ENCODE results near the gene SND1. TPM values are rescaled to one million over a fixed set of nuclear protein-coding genes. Genes with fewer than 3 reads are reported as not detected.

The SND1 gene
- total and polyA plus RNA-seq, 2 donors (not counting 3 experiments of a cell fraction or from before 2014, with no cell fraction given) = 116 to 249 TPM

DNA sequence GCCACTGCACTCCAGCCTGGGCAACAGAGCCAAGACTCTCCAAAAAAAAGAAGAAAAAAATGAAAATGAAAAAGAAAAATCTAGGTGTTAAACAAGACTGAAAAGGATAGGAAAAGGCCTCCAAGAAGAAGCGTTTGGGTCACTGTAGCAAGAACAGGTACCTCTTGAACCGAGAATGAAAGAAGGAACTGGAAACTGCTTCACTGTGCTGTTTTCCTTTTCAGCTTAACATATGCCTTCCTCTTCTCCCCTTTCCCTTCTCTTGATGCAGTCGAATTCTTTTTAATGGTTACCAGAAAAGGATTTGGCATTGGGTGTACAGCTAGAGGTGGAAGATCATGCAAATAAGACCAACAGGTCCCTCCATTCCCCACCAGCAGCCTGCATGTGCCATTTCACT, 351.2 kb downstream of the SND1 start:
- BruUV-seq (replicated peaks) = no TSS peak
- Histone ChIP-seq H3K4me2 (ENCODE audit: insufficient read depth, low read length) (no peak overlapping the region), H4K20me1 (replicated peaks; ENCODE audit: control insufficient read depth, extremely low read depth, insufficient read depth, low read length) (no peaks in the 10 kb centered on the region), H2AFZ (ENCODE audit: low read depth, low read length) (no peak overlapping the region), H3K27ac (ENCODE audit: insufficient read depth, low read depth, low read length) (no peak overlapping the region), H3K4me1 (ENCODE audit: control insufficient read depth, extremely low read depth, insufficient read depth, low read length) (no peaks in the 10 kb centered on the region), H3K9me3 (replicated peaks; ENCODE audit: control insufficient read depth, insufficient read depth, low read length) (no peaks in the 10 kb centered on the region), H3K9ac (replicated peaks; ENCODE audit: extremely low read depth, insufficient read depth, low read length) (no peak overlapping the region), H3K27me3 (ENCODE audit: control insufficient read depth in 2 of 2, insufficient read depth in 2 of 2, low read length in 2 of 2) (no peaks in the 10 kb centered on the region), H3K79me2 (ENCODE audit: control insufficient read depth, insufficient read depth, low read length) (no peaks in the 10 kb centered on the region), H3K4me3 (replicated peaks in 1 of 3; ENCODE audit: insufficient read depth in 1 of 3, low read depth in 1 of 3, low read length in 3 of 3) (no peak overlapping the region), H3K9me1 (replicated peaks; ENCODE audit: control insufficient read depth, extremely low read depth, insufficient read depth, low read length) (no peaks in the 10 kb centered on the region), H3K36me3 (ENCODE audit: control insufficient read depth in 2 of 2, extremely low read depth in 1 of 2, insufficient read depth in 2 of 2, low read length in 2 of 2) (peaks cover 2% of the 10 kb centered on the region in 2 experiments)
- CTCF ChIA-PET = no interaction called here
- dilution Hi-C loops (cut with MboI; ENCODE audit: extremely low pct_ligation_motif_present, low sequenced_read_pairs) = no loop called here
- POLR2A ChIA-PET = no interaction called here
- intact Hi-C loops (cut with micrococcal nuclease) = no loop called here
- no peak for FAIRE-seq
- no peak for DNase-seq (ENCODE audit: low read depth, low spot score)
- TF ChIP-seq FOS (IDR thresholded peaks at IDR 0.05; ENCODE audit: borderline replicate concordance, insufficient read depth, low read length) = no peak

DNA sequence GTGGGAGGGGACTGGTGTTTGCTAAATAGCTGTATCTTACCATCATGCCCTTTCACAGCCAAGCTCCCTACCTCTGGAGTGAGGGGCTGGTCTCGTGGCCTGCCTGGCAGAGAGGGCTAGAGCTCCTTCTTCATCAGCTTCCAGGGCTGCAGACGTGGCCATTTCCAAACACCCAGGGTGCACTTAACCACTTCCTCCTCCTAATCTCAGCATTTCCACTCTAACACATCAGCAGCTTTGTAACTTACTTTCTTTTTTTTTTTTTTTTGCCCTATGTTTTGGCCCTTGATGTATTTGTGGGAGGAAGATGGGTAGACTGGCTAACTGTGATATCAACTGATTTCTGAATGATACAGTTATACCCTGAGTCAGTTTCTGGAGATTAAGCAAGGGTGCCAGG, 351.8 kb downstream of the SND1 start:
- BruUV-seq (replicated peaks) = no TSS peak
- Histone ChIP-seq H3K4me3 (replicated peaks in 1 of 3; ENCODE audit: insufficient read depth in 1 of 3, low read depth in 1 of 3, low read length in 3 of 3) (no peak overlapping the region), H4K20me1 (replicated peaks; ENCODE audit: control insufficient read depth, extremely low read depth, insufficient read depth, low read length) (no peaks in the 10 kb centered on the region), H3K4me2 (ENCODE audit: insufficient read depth, low read length) (no peak overlapping the region), H3K79me2 (ENCODE audit: control insufficient read depth, insufficient read depth, low read length) (no peaks in the 10 kb centered on the region), H3K27ac (ENCODE audit: insufficient read depth, low read depth, low read length) (no peak overlapping the region), H3K4me1 (ENCODE audit: control insufficient read depth, extremely low read depth, insufficient read depth, low read length) (no peaks in the 10 kb centered on the region), H3K27me3 (ENCODE audit: control insufficient read depth in 2 of 2, insufficient read depth in 2 of 2, low read length in 2 of 2) (no peaks in the 10 kb centered on the region), H3K36me3 (ENCODE audit: control insufficient read depth in 2 of 2, extremely low read depth in 1 of 2, insufficient read depth in 2 of 2, low read length in 2 of 2) (peaks cover 2% of the 10 kb centered on the region in 2 experiments), H3K9ac (replicated peaks; ENCODE audit: extremely low read depth, insufficient read depth, low read length) (no peak overlapping the region), H3K9me1 (replicated peaks; ENCODE audit: control insufficient read depth, extremely low read depth, insufficient read depth, low read length) (no peaks in the 10 kb centered on the region), H2AFZ (ENCODE audit: low read depth, low read length) (no peak overlapping the region), H3K9me3 (replicated peaks; ENCODE audit: control insufficient read depth, insufficient read depth, low read length) (no peaks in the 10 kb centered on the region)
- dilution Hi-C loops (cut with MboI; ENCODE audit: extremely low pct_ligation_motif_present, low sequenced_read_pairs) = no loop called here
- TF ChIP-seq JUN (IDR thresholded peaks at IDR 0.05; ENCODE audit: borderline replicate concordance, insufficient read depth, insufficient read length, low read depth) (no peak), GATA2 (IDR thresholded peaks at IDR 0.05; ENCODE audit: insufficient read depth, insufficient read length, low read depth, low read length) (no peak), MYC (IDR thresholded peaks at IDR 0.05; ENCODE audit: low read depth, low read length) (no peak), FOS (IDR thresholded peaks at IDR 0.05; ENCODE audit: borderline replicate concordance, insufficient read depth, low read length) (no peak), POLR2A (IDR thresholded peaks at IDR 0.05; ENCODE audit: low read depth, low read length) (no peak)
- FAIRE-seq = no peak
- intact Hi-C loops (cut with micrococcal nuclease) = no loop called here
- no peak for DNase-seq (ENCODE audit: low read depth, low spot score)
- ChIA-PET CTCF (interaction anchor here (1.0 kb wide), 1 partner anchor 21 kb away, joined by 3 read pairs; no protein-coding TSS in a partner anchor), POLR2A (no interaction called here)

Measured in endothelial cell of umbilical vein (primary cell).